Hematopoietic multipotent progenitor cell treated with erythropoietin and hydrocortisone succinate and interleukin-3 and kit ligand, for 4 days (in vitro differentiated cells): Measurements from ENCODE around the gene WBP2.

Source experiments
- DNase-seq: peaks from one replicate; pipeline ENCODE4 v3.0.0-alpha.2; 2015

Gene WBP2

GRCh38 chr17:75826561-75827307 is 28.4 kb downstream of the WBP2 start:
- DNase-seq, result no peak

DNA sequence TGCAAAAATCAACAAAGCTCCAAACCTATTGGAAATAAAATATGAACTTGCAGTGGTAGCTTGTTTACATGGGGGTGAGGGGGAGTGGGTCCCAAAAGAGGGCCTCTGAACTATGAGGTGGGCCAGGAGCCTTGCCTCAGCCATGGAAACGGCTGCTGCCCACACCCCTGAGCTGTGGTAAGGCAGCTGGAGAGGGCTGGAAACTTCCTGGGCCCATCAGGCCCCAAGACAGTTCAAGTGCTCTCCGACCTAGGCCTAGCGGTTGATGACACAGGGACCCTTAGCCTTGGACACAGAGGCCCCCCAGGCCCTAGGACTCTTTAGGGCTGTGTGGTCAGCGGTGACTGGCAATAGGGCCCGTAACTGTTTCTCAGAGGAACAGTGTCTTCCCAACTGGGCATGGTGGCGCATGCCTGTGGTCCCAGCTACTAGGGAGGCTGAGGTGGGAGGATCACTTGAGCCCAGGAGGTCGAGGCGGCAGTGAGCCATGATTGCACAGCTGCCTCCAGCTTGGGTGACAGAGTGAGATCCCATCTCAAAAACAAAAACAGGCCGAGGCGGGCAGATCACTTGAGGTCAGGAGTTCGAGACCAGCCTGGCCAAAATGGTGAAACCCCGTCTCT is 29.3 kb downstream of the WBP2 start:
- DNase-seq, result no peak

GRCh38 chr17:75825149-75825552 is 30.0 kb downstream of the WBP2 start:
- DNase-seq, result no peak

DNA sequence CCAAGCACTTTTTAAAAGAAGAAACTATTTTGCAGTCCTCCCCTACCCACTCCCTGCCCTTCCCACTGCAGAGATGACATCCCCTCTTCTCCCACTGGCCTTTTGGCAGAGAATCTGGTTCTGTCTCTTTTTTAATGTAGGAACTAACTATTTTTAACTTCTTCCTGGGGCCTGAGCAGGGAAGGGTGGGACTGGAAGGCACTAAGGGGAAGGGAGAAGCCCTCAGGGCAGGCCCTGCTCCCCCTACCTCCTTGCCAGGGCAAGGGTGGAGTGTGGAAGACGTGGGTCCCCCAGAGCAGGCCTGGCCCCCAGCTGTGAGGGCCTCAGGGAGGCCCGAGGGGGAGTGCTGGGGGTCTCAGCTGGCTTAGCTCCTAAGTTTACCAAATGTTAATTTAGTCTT is 30.5 kb downstream of the WBP2 start:
- no peak for DNase-seq

GRCh38 chr17:75824050-75824552 is 31.0 kb downstream of the WBP2 start:
- no peak for DNase-seq

DNA sequence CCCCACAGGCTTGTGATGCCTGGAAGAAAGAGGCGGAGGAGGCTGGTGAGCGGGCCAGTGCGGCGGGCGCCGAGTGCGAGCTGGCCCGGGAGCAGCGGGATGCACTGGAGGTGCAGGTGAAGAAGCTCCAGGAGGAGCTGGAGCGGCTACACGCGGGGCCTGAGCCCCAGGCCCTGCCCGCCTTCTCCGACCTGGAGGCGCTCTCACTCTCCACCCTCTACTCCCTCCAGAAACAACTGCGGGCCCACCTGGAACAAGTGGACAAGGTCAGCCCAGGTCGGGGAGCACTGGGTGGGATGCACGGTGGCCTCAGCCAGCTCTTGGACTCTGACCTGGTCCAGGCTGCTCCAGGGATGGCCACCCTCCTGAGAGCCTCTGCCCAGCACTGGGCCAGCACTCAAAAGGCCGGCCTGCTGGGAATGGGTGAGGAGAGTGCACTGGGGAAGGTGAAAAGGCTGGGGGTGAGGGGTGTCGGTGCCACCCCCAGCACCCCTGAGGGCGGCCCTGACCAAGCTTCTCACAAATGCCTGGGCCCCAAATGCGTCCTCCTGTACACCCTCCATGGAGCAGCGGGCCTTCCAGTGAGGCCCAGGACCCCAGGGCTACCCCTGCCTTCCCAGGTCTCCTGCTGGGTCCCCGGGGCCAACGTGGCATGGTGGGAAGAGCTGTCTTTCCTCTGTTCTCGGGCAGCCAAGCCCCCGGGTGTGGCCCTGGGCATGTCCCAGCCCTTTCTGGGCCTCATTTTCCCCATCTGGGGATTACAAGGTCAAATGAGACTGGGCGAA is 31.7 kb downstream of the WBP2 start:
- no peak for DNase-seq

GRCh38 chr17:75822800-75823166 is 32.4 kb downstream of the WBP2 start:
- no peak for DNase-seq

DNA sequence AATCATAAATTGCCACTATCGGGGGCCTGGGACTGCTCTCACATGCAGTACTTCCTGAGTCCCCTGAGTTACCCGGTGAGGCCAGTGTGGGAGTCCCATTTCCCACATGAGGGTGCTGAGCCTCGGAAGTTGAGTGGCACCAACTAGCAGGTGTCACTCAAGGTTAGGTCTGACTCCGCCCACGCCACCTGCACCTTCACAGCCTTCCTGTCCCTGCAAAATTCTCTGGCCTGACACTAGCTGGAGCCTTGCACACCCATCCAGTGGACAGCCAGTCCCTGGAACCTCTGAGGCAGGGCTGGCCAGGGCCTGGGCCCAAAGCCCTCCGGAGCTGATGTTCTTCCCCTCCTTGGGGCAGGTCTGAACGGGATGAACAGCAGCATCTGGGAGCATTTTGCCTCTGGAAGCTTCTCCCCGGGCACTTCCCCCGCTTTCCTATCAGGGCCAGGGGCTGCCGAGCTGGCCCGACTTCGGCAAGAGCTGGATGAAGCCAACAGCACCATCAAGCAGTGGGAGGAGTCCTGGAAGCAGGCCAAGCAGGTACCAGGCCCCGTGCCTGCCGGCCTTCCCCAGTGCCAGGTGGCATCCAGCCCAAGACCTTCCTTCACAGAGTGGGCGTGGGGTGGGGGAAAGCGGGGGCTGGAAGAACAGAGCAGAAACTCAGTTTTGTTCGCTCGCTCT is 32.9 kb downstream of the WBP2 start:
- peak; percentile 45 for DNase-seq

- DNase-seq, result no peak
Measured at GRCh38 chr17:75821552-75821951, 33.6 kb downstream of the WBP2 start.

DNA sequence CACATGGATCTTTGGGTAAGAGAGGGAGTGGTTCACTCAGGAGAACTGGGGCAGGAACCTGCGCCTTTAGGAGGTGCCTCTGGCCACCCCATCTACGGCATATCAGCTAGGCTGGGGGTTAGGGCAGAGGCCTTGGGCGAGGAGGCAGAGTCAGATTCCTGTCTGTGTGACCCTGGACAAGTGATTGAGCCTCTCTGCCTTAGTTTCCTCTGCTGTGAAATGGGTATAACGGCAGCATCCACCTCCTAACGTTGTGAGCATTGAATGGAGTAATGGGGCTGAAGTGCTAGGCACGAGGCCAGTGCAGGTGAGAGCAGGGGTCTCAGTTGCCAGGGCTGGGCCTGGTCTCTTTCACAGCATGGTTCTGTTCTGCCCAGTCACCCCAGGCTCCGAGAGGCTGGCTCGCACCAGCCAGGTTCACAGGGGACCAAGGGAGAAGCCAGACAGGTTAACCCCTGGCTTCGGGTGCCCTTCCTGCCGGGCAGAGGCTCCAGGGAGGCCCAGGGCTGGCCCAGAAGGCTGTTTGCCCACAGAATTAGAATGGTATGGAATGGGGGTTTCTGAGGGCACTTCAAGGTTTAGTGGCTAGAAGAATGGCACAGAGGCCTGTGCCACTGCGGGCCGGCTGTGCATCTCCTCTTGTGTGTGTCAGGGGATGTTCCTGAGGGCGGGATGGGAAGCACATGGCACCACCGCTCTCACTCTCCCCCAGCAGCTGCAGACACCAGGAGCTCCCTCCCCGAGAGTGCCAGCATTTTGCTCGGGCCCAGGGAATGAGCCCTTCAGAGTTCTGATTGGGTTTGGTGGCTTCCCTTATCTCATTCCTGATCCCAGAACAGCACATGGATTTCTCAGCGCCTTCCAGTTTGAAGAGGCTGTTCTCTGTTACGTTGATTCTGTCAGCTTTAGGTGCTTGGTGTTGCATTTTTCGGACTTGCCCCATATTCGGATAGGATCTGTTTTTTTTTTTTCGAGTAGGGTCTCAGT is 34.7 kb downstream of the WBP2 start:
- no peak for DNase-seq

DNA sequence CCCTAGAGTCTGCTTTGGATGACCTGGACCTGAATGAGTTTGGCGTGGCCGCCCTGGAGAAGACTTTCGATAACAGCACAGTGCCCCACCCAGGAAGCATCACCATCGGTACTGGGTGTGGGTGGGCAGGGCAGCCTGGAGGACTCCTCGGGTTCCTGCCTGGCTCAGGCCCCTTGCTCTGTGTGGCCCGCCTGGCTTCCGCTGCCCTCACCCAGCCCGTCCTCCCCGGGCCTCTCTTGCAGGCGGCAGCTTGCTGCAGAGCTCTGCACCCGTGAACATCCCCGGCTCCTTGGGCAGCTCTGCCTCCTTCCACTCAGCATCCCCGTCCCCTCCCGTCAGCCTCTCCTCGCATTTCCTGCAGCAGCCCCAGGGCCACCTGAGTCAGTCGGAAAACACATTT is 35.5 kb downstream of the WBP2 start:
- no peak for DNase-seq

- DNase-seq, result no peak
Measured at GRCh38 chr17:75819116-75819515, 36.0 kb downstream of the WBP2 start.

GRCh38 chr17:75818326-75818885 is 36.7 kb downstream of the WBP2 start:
- DNase-seq, result no peak

DNA sequence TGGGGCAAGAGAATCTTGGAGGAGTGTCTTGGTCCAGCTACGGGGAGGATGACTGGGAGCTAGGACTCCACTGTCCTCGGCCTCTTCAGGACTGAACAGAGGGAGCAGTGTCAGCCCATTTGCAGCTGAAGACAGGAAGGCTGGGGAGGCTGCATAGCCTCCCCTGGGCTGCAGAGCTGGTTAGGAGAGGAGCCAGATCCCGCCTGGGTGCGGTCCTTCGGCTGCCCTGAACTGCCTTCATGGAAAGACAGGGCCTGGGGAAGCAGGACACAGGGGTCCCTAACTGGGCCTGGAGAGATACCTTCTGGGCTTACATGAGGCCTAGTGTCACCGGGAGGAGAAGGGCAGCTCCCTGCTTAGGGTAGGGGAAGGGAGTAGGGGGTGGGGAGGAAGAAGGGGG is 37.6 kb downstream of the WBP2 start:
- no peak for DNase-seq

DNA sequence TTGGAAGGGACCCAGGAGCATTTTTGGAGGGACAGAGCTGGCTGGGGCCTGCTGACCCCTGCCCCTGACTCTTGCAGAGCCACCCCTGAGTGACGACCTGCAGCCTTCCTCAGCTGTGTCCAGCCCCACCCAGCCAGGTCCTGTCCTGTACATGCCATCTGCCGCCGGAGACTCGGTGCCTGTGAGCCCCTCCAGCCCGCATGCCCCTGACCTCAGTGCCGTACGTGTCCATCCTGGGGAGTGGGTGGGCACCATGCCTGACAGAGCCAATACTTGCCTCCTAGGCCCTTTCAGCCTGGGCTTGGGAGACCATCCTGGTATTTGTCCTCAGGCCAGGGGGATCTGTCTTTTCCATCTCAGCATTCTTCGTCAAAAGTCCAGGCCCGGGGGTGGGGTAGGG is 38.4 kb downstream of the WBP2 start:
- DNase-seq, result no peak

DNA sequence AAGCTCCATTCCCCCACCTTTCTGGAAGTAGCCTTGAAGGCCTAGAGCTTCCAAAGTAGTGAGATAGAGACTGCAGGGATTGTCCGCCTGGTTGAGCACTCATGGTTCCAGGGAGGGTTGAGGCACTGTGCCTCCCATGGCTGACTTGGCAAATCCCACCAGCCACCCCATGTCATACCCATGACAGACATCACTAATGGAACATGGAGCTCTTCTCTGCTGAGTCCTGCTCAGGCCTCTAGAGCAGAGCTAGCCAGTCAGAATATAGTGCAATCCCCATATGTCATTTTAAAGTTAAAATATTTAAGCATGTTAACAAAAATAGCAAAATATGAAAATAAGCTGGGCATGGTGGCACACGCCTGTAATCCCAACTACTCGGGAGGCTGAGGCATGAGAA is 39.7 kb downstream of the WBP2 start:
- no peak for DNase-seq

DNA sequence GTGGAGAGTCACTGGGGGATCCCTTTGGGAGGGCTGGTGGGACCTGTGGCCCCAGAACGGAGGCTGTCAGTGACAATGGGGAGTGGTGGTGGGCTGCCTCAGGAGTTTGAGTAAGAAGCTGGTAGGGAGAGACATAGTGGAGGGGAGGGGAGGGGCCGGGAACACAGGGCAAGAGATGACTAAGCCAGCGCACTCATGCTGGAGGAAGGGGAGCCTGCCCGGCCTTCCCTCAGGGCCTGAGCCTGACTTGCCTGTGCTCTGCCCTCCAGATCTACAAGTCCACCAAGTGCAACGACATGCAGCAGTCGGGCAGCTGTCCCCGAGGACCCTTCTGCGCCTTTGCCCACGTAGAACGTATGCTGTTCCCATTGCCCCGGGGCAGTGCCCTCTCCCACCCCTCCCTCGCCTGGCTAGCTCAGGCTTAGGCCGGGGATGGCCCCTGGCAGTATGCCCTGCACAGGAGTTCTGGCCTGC is 40.2 kb downstream of the WBP2 start:
- no peak for DNase-seq

- DNase-seq, result no peak
Measured at GRCh38 chr17:75814021-75814395, 41.1 kb downstream of the WBP2 start.

DNA sequence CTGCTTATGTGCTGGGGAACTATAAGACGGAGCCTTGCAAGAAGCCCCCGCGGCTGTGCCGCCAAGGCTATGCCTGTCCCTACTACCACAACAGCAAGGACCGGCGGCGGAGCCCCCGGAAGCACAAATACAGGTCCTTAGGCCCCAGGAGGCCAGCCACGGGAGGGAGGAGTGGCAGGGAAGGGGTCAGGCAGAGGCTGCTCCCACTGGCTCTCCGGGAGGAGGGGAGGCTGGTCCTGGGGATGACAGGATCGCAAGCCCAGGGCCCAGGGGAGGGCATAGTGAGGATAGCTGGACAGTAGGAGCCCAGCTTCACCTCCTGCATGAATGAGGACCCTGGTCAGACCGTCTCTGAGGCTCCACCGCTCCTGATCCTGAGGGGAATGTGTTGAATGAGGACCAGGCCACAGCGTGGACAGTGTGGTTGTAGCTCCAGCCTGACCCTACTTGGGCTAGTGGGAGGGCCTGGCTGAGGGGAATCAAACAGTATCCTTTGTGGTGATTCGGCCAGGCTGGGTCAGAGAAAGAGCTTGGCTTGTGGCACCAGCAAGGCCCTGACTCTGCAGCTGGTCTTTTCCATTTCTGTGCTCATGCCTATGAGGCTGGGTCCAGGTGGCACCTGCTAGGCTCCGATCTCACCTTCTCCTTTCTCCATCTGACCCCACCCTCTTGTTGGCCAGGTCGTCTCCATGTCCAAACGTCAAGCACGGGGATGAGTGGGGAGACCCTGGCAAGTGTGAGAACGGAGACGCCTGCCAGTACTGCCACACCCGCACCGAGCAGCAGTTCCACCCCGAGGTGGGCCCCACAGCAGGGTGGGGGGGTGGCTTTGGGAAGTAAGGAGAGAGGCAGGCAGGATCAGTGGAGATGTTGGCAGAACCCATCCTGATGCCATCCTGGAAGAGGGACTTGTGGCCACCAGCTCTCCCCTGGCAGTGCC is 41.8 kb downstream of the WBP2 start:
- DNase-seq, result no peak
